ENCODE results near the gene HES3. TPM values are rescaled to one million over a fixed set of nuclear protein-coding genes. Genes with fewer than 3 reads are reported as not detected.

Gene HES3
- total RNA-seq, 1 donor from 2014 or later = not detected

DNA sequence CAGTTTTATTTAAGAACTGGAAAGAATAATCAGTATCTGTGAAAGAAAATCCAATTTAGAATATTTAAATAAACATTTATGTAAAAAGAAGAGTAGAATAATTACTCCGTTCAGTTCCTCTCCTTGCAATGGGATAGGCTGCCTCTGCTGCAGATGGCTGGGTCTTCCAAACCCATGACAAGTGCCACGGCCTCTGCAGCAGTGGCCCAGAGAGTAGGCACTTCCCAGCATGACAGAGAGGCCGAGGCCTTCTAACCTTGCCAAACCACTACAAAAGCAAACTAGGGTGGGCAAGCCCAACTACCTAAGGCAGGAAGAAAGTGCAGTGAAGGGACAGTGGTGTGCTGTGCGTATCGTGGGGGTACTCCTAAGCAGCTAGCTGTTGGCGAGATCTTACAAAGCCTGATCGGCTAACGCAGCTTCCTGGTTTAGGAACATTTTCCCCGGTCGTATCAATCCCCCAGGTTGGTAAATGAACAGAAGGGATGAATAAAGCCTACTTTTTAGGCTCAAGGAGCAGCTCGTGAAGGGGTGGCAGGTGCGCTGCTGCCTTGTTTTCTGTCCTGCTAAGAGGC is 22.7 kb upstream of the HES3 start:
- no peak for TF ChIP-seq POLR2A (IDR thresholded peaks at IDR 0.05)
- TF ChIP-seq, protein P1, sequence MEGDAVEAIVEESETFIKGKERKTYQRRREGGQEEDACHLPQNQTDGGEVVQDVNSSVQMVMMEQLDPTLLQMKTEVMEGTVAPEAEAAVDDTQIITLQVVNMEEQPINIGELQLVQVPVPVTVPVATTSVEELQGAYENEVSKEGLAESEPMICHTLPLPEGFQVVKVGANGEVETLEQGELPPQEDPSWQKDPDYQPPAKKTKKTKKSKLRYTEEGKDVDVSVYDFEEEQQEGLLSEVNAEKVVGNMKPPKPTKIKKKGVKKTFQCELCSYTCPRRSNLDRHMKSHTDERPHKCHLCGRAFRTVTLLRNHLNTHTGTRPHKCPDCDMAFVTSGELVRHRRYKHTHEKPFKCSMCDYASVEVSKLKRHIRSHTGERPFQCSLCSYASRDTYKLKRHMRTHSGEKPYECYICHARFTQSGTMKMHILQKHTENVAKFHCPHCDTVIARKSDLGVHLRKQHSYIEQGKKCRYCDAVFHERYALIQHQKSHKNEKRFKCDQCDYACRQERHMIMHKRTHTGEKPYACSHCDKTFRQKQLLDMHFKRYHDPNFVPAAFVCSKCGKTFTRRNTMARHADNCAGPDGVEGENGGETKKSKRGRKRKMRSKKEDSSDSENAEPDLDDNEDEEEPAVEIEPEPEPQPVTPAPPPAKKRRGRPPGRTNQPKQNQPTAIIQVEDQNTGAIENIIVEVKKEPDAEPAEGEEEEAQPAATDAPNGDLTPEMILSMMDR (IDR thresholded peaks at IDR 0.05) = no peak
- no peak for TF ChIP-seq POLR2AphosphoS5 (IDR thresholded peaks at IDR 0.05; ENCODE audit: insufficient read depth in 1 of 2, low read depth in 1 of 2)
- no peaks in the 10 kb centered on the region for H3K27me3 ChIP-seq
- H3K4me3 ChIP-seq = no peak overlapping the region
- intact Hi-C loops (cut with DNase I) = no loop called here
- H3K27ac ChIP-seq = no peak overlapping the region
- H3K9me3 ChIP-seq = no peaks in the 10 kb centered on the region
- peaks cover 10% of the 10 kb centered on the region for H3K4me1 ChIP-seq
- no peak for DNase-seq (ENCODE audit: extremely low spot score in 2 of 2)
- peaks cover 0 to 32% of the 10 kb centered on the region in 2 donors for H3K36me3 ChIP-seq

DNA sequence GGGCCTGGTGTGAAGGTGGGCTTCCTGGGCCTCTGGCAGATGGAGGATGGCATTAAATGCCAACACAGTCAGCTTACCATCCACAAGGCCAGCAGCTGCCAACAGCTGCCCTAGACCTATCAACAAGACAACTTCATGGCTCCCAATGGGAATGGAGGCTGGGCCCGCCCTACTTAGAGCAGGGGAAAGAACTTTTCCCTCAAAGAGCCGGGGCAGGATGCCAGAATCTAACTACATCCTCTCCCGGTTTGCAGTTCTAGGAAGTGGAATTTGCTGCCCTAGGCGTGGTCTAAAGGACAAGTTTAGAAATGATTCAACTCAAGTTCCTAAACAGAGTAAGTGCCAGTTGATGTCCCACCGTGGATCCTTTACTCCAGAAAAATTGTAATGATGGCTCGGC is 21.3 kb upstream of the HES3 start:
- Histone ChIP-seq H3K4me1 (peaks cover 10% of the 10 kb centered on the region), H3K27ac (peak overlapping the region; percentile 24), H3K36me3 (peaks cover 0 to 45% of the 10 kb centered on the region in 2 donors), H3K27me3 (no peaks in the 10 kb centered on the region), H3K9me3 (no peaks in the 10 kb centered on the region), H3K4me3 (no peak overlapping the region)
- DNase-seq (ENCODE audit: extremely low spot score in 2 of 2) = no peak
- intact Hi-C loops (cut with DNase I) = no loop called here
- TF ChIP-seq POLR2A (IDR thresholded peaks at IDR 0.05) (no peak), POLR2AphosphoS5 (IDR thresholded peaks at IDR 0.05; ENCODE audit: insufficient read depth in 1 of 2, low read depth in 1 of 2) (no peak)
- TF ChIP-seq, protein P1 (IDR thresholded peaks at IDR 0.05) = no peak

DNA sequence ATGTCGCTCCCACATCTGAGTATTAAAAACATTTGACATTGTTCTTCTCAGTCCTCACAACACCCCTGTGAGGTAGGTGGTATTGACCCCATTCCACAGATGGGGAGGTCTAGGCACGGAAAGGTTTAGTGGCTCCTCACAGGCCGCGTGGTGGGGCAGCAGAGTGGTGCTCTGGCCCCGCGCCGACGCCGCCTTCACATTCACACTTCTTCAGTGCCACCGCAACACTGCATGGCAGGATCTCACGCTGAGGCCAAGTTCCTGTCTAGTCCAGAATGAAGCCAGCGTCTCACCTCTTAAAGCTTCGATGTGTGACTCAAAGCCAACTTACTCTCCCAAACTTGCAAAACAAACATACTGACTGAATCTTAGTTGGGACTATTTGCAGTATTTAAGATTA is 20.4 kb upstream of the HES3 start:
- intact Hi-C loops (cut with DNase I) = no loop called here
- TF ChIP-seq, protein P1 (IDR thresholded peaks at IDR 0.05) = no peak
- TF ChIP-seq POLR2AphosphoS5 (IDR thresholded peaks at IDR 0.05; ENCODE audit: insufficient read depth in 1 of 2, low read depth in 1 of 2) (no peak), POLR2A (IDR thresholded peaks at IDR 0.05) (no peak)
- no peak overlapping the region for H3K27ac ChIP-seq

DNA sequence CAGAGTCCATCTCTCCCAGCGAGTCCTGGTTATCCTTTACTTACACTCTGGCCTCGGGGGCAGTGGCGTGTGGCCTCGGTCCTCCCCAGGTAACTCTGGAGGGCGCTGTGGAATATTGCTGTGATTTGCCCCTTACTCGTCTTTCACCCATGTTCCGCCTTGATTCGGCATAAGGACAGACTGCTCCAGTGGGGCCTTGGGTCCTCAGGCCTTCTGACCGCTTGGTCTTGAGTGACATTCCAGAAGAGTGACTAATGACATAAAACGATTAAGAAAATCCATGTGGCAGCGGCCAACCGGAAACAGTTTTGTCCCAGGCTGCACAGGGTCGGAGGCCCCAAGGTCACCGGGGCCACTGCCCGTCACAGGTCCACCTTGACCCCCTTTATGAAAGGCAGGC is 19.3 kb upstream of the HES3 start:
- H3K27ac ChIP-seq = no peak overlapping the region
- intact Hi-C loops (cut with DNase I) = no loop called here
- TF ChIP-seq, protein P1 (IDR thresholded peaks at IDR 0.05) = no peak
- TF ChIP-seq POLR2A (IDR thresholded peaks at IDR 0.05) (no peak), POLR2AphosphoS5 (IDR thresholded peaks at IDR 0.05; ENCODE audit: insufficient read depth in 1 of 2, low read depth in 1 of 2) (no peak)
- peaks cover 0 to 49% of the 10 kb centered on the region in 2 donors for H3K36me3 ChIP-seq
- no peak for DNase-seq (ENCODE audit: extremely low spot score in 2 of 2)
- no peaks in the 10 kb centered on the region for H3K27me3 ChIP-seq
- H3K4me1 ChIP-seq = peaks cover 10% of the 10 kb centered on the region
- H3K9me3 ChIP-seq = no peaks in the 10 kb centered on the region
- no peak overlapping the region for H3K4me3 ChIP-seq

More for the DNA sequence above, 20.4 kb upstream of the HES3 start:
- H3K27me3 ChIP-seq = no peaks in the 10 kb centered on the region
- H3K4me3 ChIP-seq = no peak overlapping the region
- no peaks in the 10 kb centered on the region for H3K9me3 ChIP-seq
- H3K4me1 ChIP-seq = peaks cover 10% of the 10 kb centered on the region
- H3K36me3 ChIP-seq = peaks cover 0 to 49% of the 10 kb centered on the region in 2 donors
- no peak for DNase-seq (ENCODE audit: extremely low spot score in 2 of 2)

DNA sequence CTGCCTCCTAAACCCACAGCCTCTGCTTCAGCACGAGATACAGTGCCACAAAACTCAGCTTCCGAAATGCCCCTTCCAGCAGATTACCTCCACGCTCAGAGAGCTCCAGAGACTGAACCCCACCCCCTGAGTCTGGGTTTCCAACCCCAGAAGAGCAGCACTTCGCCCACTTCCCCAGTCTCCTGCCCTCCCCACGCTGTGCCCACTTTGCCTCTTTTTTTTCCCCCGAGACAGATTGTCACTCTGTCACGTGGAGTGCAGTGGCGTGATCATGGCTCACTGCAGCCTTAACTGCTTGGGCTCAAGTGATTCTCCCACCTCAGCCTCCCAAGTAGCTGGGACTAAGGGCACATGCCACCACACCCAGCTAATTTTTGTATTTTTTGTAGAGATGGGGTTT is 18.3 kb upstream of the HES3 start:
- no peak for TF ChIP-seq POLR2AphosphoS5 (IDR thresholded peaks at IDR 0.05; ENCODE audit: insufficient read depth in 1 of 2, low read depth in 1 of 2)
- no peak for DNase-seq (ENCODE audit: extremely low spot score in 2 of 2)
- H3K27ac ChIP-seq = no peak overlapping the region
- H3K36me3 ChIP-seq = peaks cover 0 to 49% of the 10 kb centered on the region in 2 donors
- H3K4me1 ChIP-seq = peaks cover 10% of the 10 kb centered on the region
- H3K4me3 ChIP-seq = no peak overlapping the region
- intact Hi-C loops (cut with DNase I) = no loop called here
- no peaks in the 10 kb centered on the region for H3K27me3 ChIP-seq
- no peaks in the 10 kb centered on the region for H3K9me3 ChIP-seq

All from vagina (tissue), 2 donors.